Stimulated activated memory B cell treated with anti-CD40 and anti-IgM and Interleukin-4, amounts not matched to agents 10 μg/mL and 1 μg/mL and 100 μg/mL, for 72 hours (primary cell): ENCODE results near the gene EML3.
"Not testable (repeated sequence)": the region's sequence is repeated elsewhere in the genome, so short reads cannot be mapped to it uniquely, and the experiment has no call there.

Experiments used
- ATAC-seq: fragments of 150-1000 bp; cut with Tn5 transposase; 2 replicates; pipeline ENCODE4 v1.10.0; 2021
- H3K27ac Mint-ChIP-seq: one replicate; pipeline ENCODE4 v1.8.0; 2022; ENCODE audit warnings: mild to moderate bottlenecking, mixed read lengths
- H3K27me3 Mint-ChIP-seq: one replicate; pipeline ENCODE4 v1.8.0; 2022; ENCODE audit warnings: mixed read lengths
- H3K36me3 Mint-ChIP-seq: one replicate; pipeline ENCODE4 v1.8.0; 2022; ENCODE audit warnings: mixed read lengths
- H3K4me1 Mint-ChIP-seq: one replicate; pipeline ENCODE4 v1.8.0; 2022; ENCODE audit warnings: mixed read lengths
- H3K4me3 Mint-ChIP-seq: one replicate; pipeline ENCODE4 v1.8.0; 2022; ENCODE audit warnings: mild to moderate bottlenecking, moderate library complexity, mixed read lengths
- H3K9me3 Mint-ChIP-seq: one replicate; pipeline ENCODE4 v1.8.0; 2022; ENCODE audit warnings: mixed read lengths

EML3 gene

GRCh38 chr11:62644220-62644619 lies 31.6 kb upstream of the EML3 start:
- Mint-ChIP-seq H3K27me3 (no peaks in the 10 kb centered on the region), H3K4me1 (peaks cover 43% of the 10 kb centered on the region), H3K4me3 (no peak overlapping the region), H3K9me3 (no peaks in the 10 kb centered on the region), H3K27ac (no peak overlapping the region), H3K36me3 (peaks cover 11% of the 10 kb centered on the region)
- ATAC-seq, result no peak

DNA sequence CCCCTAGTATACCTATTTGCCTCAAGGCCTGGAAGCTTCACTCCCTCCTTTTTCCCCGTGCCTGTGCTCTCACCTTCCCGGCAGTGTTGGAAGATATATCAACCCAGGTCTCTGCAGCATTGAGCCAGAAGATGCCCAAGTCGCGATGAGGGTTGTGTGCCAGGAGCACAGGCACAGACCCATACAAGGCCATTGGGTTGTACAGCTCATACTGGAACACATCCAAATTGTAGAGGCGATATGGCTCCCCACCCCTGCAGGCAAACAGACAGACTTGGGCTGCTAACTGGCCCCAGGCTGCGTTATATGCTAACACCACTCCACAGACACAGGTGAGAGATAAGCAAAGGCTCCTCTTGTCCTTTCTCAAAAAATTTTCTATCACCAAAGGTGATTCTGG lies 19.9 kb upstream of the EML3 start:
- H3K27me3 Mint-ChIP-seq, result no peaks in the 10 kb centered on the region
- H3K4me3 Mint-ChIP-seq, result no peak overlapping the region
- H3K4me1 Mint-ChIP-seq, result peaks cover under 1% of the 10 kb centered on the region
- peak overlapping the region; percentile 49 for H3K27ac Mint-ChIP-seq
- peaks cover 79% of the 10 kb centered on the region for H3K36me3 Mint-ChIP-seq
- no peak for ATAC-seq
- H3K9me3 Mint-ChIP-seq, result no peaks in the 10 kb centered on the region

DNA sequence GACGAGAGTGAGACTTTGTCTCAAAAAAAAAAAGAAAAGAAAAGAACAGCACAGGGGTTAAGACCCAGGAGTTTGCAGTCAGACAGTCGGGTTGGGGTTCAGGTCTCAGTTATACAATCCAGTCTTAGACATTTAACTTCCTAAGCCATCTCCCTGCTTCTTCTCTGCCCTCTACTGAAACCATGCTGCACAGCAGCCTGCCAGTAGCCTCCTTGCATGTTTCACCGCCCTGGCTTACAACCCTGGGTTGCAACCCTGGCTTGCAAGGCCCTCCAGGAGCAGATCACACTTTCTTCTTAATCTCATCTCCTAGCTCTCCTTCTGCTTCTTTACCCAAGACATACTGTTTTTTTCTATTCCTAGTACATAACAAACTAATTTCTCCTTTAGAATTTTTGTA lies 15.1 kb upstream of the EML3 start:
- no peak overlapping the region for H3K4me3 Mint-ChIP-seq
- no peak overlapping the region for H3K27ac Mint-ChIP-seq
- peaks cover 72% of the 10 kb centered on the region for H3K36me3 Mint-ChIP-seq

DNA sequence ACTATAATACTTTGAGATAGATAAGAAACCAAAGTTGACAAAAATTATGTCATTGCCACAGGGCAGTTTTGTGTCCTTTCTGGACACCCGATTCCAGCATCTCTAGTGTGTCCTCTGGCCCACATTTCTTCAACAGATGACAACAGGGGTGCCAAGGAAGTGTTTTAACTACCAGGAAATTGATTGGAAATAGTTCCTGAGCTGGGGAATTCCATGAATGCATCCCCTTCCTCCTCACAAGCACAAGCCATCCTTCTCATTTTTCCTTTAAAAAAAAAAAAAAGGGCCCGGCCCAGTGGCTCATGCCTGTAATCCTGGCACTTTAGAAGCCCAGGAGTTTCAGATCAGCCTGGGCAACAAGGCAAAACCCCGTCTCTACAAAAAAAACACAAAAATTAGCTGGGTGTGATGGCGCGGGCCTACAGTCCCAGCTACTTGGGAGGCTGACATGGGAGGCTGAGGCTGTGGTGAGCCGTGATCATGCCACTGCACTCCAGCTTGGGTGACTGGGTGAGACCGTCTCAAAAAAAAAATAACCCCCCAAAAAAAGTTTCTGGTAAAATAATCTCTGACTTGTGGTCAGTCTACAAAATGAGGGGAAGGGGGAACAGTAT lies 10.0 kb upstream of the EML3 start:
- Mint-ChIP-seq H3K36me3 (peaks cover 23% of the 10 kb centered on the region), H3K4me3 (peak overlapping the region; percentile 93), H3K27ac (peak overlapping the region; percentile 90), H3K27me3 (no peaks in the 10 kb centered on the region), H3K4me1 (peaks cover 16% of the 10 kb centered on the region), H3K9me3 (no peaks in the 10 kb centered on the region)
- no peak for ATAC-seq

More for the DNA sequence above, 15.1 kb upstream of the EML3 start:
- no peak for ATAC-seq
- Mint-ChIP-seq H3K9me3 (no peaks in the 10 kb centered on the region), H3K4me1 (no peaks in the 10 kb centered on the region), H3K27me3 (no peaks in the 10 kb centered on the region)

DNA sequence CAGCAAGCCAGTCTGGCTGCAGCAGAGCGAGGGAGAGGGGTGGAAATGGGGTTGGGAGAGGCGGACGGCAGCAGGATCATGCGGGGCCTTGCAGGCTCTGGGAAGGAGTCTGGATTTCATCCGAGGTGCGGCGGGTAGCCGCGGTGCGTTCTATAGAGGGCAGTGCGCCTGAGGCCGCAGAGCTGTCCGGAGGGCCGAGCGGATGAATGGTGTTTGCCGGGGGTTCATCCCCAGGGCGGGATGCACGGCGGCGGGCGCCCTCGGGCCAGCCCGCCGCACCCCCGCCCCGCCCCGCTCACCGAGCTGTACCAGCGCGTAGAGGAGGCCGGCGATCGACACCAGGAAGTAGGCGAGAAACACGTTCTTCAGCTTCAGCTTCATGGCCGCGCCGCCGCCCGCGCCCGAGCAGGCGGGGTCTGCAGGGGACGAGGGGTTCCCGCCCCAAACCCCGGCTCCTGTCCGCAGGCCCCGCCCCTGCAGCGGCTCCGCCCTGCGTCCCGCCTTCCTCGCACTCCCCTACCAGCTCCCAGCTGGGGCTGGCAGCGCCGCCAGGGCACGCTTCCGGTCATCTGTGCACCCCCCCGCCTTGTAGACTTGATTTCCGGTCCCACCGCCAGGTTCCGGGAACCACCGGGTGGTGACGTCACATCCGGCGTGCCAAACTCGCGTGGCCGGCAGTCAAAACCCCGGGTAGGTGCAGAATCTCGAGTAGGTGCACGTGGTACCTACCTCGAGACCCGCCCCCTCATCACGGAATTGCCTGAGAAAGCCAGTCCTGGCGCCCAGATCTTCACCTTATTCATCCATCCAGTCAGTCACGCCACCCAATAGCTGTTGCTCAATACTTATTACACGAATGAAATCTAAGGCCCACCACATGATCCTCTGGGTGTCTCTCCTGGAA lies 9.2 kb upstream of the EML3 start, which contains the start of gene B3GAT3:
B3GAT3 (minus strand) TSS at position 420 of the 904 bp plus-strand sequence; CDS start at position 381, 39 bp downstream.
- peak; percentile 99 for ATAC-seq
- Mint-ChIP-seq H3K27me3 (no peaks in the 10 kb centered on the region), H3K36me3 (peaks cover 24% of the 10 kb centered on the region)

GRCh38 chr11:62621027-62621566 lies 8.5 kb upstream of the EML3 start:
- Mint-ChIP-seq H3K36me3 (peaks cover 24% of the 10 kb centered on the region), H3K27ac (peak overlapping the region; percentile 90), H3K27me3 (no peaks in the 10 kb centered on the region), H3K4me1 (peaks cover 16% of the 10 kb centered on the region), H3K9me3 (no peaks in the 10 kb centered on the region), H3K4me3 (peak overlapping the region; percentile 93)
- ATAC-seq, result no peak

More for the DNA sequence above, 9.2 kb upstream of the EML3 start, which contains the start of gene B3GAT3:
- H3K27ac Mint-ChIP-seq, result peak within 1 kb of the TSS; percentile 90
- peak within 1 kb of the TSS; percentile 93 for H3K4me3 Mint-ChIP-seq
- no peaks in the 10 kb centered on the region for H3K9me3 Mint-ChIP-seq
- peaks cover 16% of the 10 kb centered on the region for H3K4me1 Mint-ChIP-seq

DNA sequence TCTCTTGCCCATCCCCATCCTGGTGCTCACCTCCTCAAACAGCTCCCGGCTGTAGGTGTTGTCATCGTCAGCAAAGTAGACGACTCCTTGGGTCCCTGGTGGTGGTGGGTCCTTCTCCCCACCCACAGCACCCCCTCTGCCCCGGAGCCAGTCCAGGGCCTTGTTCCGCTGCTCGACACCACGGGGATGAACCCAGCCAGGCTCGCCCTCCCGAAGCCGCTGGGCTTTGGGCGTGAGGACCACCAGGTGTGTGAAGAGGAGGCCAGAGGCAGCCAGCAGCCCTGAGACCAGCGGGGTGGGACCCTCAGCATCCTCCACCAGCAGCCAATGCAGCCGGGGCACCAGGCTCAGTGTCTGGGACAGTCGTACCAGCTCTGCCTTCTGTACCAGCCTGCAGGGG lies 4.4 kb upstream of the EML3 start:
- not testable (repeated sequence) for ATAC-seq
- H3K27ac Mint-ChIP-seq, result peak overlapping the region; percentile 51

DNA sequence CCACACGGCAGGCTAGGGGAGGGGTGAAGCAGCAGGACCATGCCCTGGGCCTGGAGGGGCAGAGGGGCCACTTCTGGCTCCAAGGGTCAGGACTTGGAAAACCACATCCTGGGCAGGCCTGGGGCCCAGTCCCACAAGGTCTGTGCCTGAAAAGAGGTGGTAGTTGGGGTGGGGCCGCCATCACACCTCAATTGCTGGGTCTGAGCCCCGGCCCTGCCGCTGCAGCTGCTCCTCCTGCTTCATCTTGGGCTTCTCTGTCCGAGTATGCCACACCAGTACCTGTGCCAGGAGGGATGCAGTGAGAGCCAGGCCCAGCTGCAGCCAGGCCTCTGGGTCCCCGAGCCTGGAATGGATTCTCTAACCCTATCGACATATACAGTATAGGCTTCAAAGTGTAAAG lies 2.9 kb upstream of the EML3 start:
- H3K27ac Mint-ChIP-seq, result no peak overlapping the region

More for the DNA sequence above, 4.4 kb upstream of the EML3 start:
- not testable (repeated sequence) for H3K4me3 Mint-ChIP-seq, H3K9me3 Mint-ChIP-seq, H3K27me3 Mint-ChIP-seq
- H3K4me1 Mint-ChIP-seq, result peaks cover 17% of the 10 kb centered on the region
- peaks cover 22% of the 10 kb centered on the region for H3K36me3 Mint-ChIP-seq

DNA sequence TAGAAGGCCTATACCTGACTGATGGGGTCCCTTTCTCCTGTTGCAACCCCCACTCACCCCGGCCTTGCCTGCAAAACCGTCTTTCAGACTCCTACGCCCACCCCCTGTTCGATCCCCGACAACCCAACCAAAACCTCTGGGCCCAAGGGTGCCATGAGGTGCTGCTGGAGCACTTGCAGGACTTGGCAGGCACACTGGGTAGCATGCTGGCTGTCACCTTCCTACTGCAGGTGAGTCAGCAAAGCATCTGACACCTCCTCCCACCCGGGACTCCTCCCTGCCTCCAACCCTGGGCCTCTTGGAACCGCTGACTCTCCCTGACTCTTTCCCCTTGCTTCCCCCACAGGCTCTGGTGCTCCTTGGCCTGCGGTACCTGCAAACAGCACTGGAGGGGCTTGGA lies 1.7 kb upstream of the EML3 start:
- Mint-ChIP-seq H3K27ac (peak overlapping the region; percentile 94), H3K9me3 (no peaks in the 10 kb centered on the region), H3K4me1 (peaks cover 23% of the 10 kb centered on the region), H3K4me3 (no peak overlapping the region), H3K36me3 (peaks cover 25% of the 10 kb centered on the region), H3K27me3 (no peaks in the 10 kb centered on the region)
- ATAC-seq, result no peak

More for the DNA sequence above, 2.9 kb upstream of the EML3 start:
- Mint-ChIP-seq H3K9me3 (no peaks in the 10 kb centered on the region), H3K36me3 (peaks cover 22% of the 10 kb centered on the region), H3K4me1 (peaks cover 21% of the 10 kb centered on the region), H3K27me3 (no peaks in the 10 kb centered on the region), H3K4me3 (no peak overlapping the region)
- ATAC-seq, result no peak

GRCh38 chr11:62613291-62613778 lies 760 bp upstream of the EML3 start:
- Mint-ChIP-seq H3K27ac (peak overlapping the region; percentile 94), H3K9me3 (no peaks in the 10 kb centered on the region), H3K4me3 (peak overlapping the region; percentile 66), H3K27me3 (no peaks in the 10 kb centered on the region), H3K4me1 (peaks cover 31% of the 10 kb centered on the region), H3K36me3 (peaks cover 33% of the 10 kb centered on the region)
- no peak for ATAC-seq

- Mint-ChIP-seq H3K27ac (peak overlapping the region; percentile 94), H3K9me3 (no peaks in the 10 kb centered on the region), H3K4me3 (peak overlapping the region; percentile 97), H3K4me1 (peaks cover 42% of the 10 kb centered on the region), H3K27me3 (no peaks in the 10 kb centered on the region), H3K36me3 (peaks cover 39% of the 10 kb centered on the region)
- peak; percentile 58 for ATAC-seq
Observed at GRCh38 chr11:62611705-62612365, 740 bp downstream of the EML3 start.

DNA sequence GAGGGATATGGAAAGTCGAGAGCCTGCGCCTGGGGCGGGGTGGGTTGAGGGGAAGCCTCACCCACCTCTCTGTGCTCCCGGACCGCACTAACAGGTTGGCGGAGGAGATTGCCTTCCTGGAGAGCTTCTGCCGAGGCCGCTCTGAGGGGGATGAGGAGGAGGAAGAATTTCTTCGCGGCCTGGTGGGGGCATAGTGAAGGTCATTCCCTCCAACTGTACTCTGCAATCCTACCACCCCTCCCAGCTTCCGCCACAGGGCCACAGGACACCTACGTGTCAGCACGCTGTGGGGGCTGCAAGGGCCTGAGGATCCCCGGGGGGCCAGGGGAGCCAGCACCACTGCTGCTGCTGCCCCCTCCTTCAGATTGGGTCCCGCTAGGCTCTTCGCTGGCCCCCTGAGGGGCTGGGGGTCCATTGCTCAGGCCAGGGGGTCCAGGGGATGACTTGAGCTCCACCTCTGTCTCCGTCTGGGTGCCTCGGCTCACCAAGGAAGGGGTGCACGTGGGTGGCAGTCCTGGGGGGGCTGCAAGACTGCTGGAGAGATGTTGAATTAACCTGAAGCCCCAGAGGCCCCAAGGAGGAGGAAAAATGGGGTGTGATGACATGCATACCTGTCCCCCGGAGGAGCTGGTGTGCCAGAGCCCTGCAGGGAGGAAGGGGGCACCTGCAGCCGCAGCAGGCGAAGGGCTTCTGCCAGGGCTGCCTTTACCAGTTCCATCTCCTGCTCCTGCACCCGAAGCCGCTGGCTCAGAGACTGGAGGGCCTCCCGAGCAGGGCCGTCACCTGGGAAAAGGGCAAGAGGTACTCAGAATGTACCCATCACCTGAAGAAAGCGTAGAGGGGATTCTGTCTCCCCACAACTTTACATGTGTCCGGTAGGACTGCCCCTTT lies 1.5 kb downstream of the EML3 start:
- H3K27me3 Mint-ChIP-seq, result no peaks in the 10 kb centered on the region
- no peak for ATAC-seq
- peak overlapping the region; percentile 97 for H3K4me3 Mint-ChIP-seq
- peaks cover 42% of the 10 kb centered on the region for H3K4me1 Mint-ChIP-seq
- H3K27ac Mint-ChIP-seq, result peak overlapping the region; percentile 94
- H3K9me3 Mint-ChIP-seq, result no peaks in the 10 kb centered on the region
- H3K36me3 Mint-ChIP-seq, result peaks cover 38% of the 10 kb centered on the region

GRCh38 chr11:62610403-62610802 lies 2.2 kb downstream of the EML3 start:
- H3K4me3 Mint-ChIP-seq, result peak overlapping the region; percentile 97
- no peaks in the 10 kb centered on the region for H3K27me3 Mint-ChIP-seq
- no peak for ATAC-seq
- H3K36me3 Mint-ChIP-seq, result peaks cover 44% of the 10 kb centered on the region
- peak overlapping the region; percentile 94 for H3K27ac Mint-ChIP-seq
- H3K4me1 Mint-ChIP-seq, result peaks cover 42% of the 10 kb centered on the region
- H3K9me3 Mint-ChIP-seq, result no peaks in the 10 kb centered on the region

GRCh38 chr11:62608776-62609175 lies 3.8 kb downstream of the EML3 start:
- peaks cover 50% of the 10 kb centered on the region for H3K36me3 Mint-ChIP-seq
- ATAC-seq, result no peak
- no peak overlapping the region for H3K4me3 Mint-ChIP-seq
- H3K4me1 Mint-ChIP-seq, result peaks cover 54% of the 10 kb centered on the region
- H3K27ac Mint-ChIP-seq, result no peak overlapping the region
- H3K27me3 Mint-ChIP-seq, result no peaks in the 10 kb centered on the region
- no peaks in the 10 kb centered on the region for H3K9me3 Mint-ChIP-seq
